Smooth muscle cell (in vitro differentiated cells): ENCODE data around the gene PTPN4. TPM values are rescaled to one million over a fixed set of nuclear protein-coding genes. Genes with fewer than 3 reads are reported as not detected.

Experiments used
- DNase-seq: peaks from one replicate; lab custom pipeline; 2025; ENCODE audit not compliant: unreplicated experiment; lab: John Stamatoyannopoulos, UW
- H2AFZ ChIP-seq: fragments of 200-600 bp; sonication (generic); 2 replicates; pipeline ENCODE4 v1.6.0; 2016; ENCODE audit warnings: antibody characterized with exemption, low read depth, mild to moderate bottlenecking
- H3F3A ChIP-seq: fragments of 200-600 bp; sonication (generic); 2 replicates; pipeline ENCODE4 v1.6.0; 2017; ENCODE audit warnings: antibody characterized with exemption, low read depth
- H3K27ac ChIP-seq: fragments of 200-600 bp; sonication (generic); 2 replicates; pipeline ENCODE4 v1.5.1; 2016; ENCODE audit warnings: low read depth, mild to moderate bottlenecking
- H3K27me3 ChIP-seq: fragments of 200-600 bp; sonication (generic); 2 replicates; pipeline ENCODE4 v1.6.1; 2016; ENCODE audit warnings: low read depth, mild to moderate bottlenecking
- H3K36me3 ChIP-seq: fragments of 200-600 bp; sonication (generic); 2 replicates; pipeline ENCODE4 v1.5.1; 2016; ENCODE audit warnings: low read depth
- H3K4me1 ChIP-seq: fragments of 200-600 bp; sonication (generic); 2 replicates; pipeline ENCODE4 v1.5.1; 2016; ENCODE audit warnings: low read depth
- H3K4me2 ChIP-seq: fragments of 200-600 bp; sonication (generic); 2 replicates; pipeline ENCODE4 v1.6.0; 2016; ENCODE audit warnings: mild to moderate bottlenecking
- H3K4me3 ChIP-seq: fragments of 200-600 bp; sonication (generic); 2 replicates; pipeline ENCODE4 v1.5.1; 2016; ENCODE audit warnings: mild to moderate bottlenecking
- H3K79me2 ChIP-seq: fragments of 200-600 bp; sonication (generic); 2 replicates; pipeline ENCODE4 v1.6.0; 2016; ENCODE audit warnings: low read depth, mild to moderate bottlenecking
- H3K9ac ChIP-seq: fragments of 200-600 bp; sonication (generic); 2 replicates; pipeline ENCODE4 v1.6.0; 2016; ENCODE audit warnings: low read depth
- H3K9me3 ChIP-seq: fragments of 200-600 bp; sonication (generic); replicated peaks from 2 replicates; pipeline ENCODE4 v1.5.1; 2016; ENCODE audit warnings: low read depth
- H4K20me1 ChIP-seq: fragments of 200-600 bp; sonication (generic); 2 replicates; pipeline ENCODE4 v1.6.0; 2016; ENCODE audit warnings: low read depth
- CTCF ChIP-seq: fragments of 200-600 bp; sonication (generic); IDR thresholded peaks from 2 replicates; pipeline ENCODE4 v1.5.1; 2017; ENCODE audit warnings: borderline replicate concordance, mild to moderate bottlenecking, antibody characterized with exemption; ENCODE audit not compliant: insufficient read depth, poor library complexity, severe bottlenecking
- WGBS: methylation state at CpG from one replicate; pipeline ENCODE4 v1.1.7; 2016; ENCODE audit warnings: low lambda C conversion rate; 5-methylcytosine and 5-hydroxymethylcytosine counted together
- polyA plus RNA-seq: library from polyadenylated mRNA; unstranded; fragments of >200 nt; fragmentation: Nextera tagmentation; extraction: Ambion mirVana; gene quantifications from 2 replicates; pipeline ENCODE4 v1.2.1, GENCODE V29; 2016
- total RNA-seq: library from RNA; depleted of rRNA; stranded (reverse); fragments of >200 nt; gene quantifications from 2 replicates; pipeline ENCODE4 v1.2.3, GENCODE V29; 2014

Gene PTPN4
- total and polyA plus RNA-seq, 2 experiments from 2014 or later = 9.7 to 26.2 TPM

- Histone ChIP-seq H3K4me1 (peaks cover 7% of the 10 kb centered on the region), H3K36me3 (no peaks in the 10 kb centered on the region), H3F3A (no peaks in the 10 kb centered on the region), H2AFZ (no peak overlapping the region), H3K27ac (no peak overlapping the region), H3K9ac (no peak overlapping the region), H3K27me3 (no peaks in the 10 kb centered on the region), H3K4me3 (no peak overlapping the region), H4K20me1 (peaks cover 4% of the 10 kb centered on the region), H3K9me3 (no peaks in the 10 kb centered on the region), H3K79me2 (no peaks in the 10 kb centered on the region), H3K4me2 (no peak overlapping the region)
- TF ChIP-seq CTCF = no peak
- WGBS = 30% methylated on average over 4 of the region's 4 CpGs
- DNase-seq = no peak
Observed at GRCh38 chr2:119873350-119874315, 113.9 kb downstream of the PTPN4 start.

- no peaks in the 10 kb centered on the region for H4K20me1 ChIP-seq
- H3K79me2 ChIP-seq = no peaks in the 10 kb centered on the region
- DNase-seq = no peak
- no peak overlapping the region for H3K27ac ChIP-seq
- H3K4me2 ChIP-seq = no peak overlapping the region
- H2AFZ ChIP-seq = no peak overlapping the region
- H3K4me1 ChIP-seq = no peaks in the 10 kb centered on the region
- H3K9me3 ChIP-seq = no peaks in the 10 kb centered on the region
- H3K27me3 ChIP-seq = no peaks in the 10 kb centered on the region
- no peaks in the 10 kb centered on the region for H3F3A ChIP-seq
- H3K4me3 ChIP-seq = no peak overlapping the region
- H3K36me3 ChIP-seq = no peaks in the 10 kb centered on the region
- no peak for TF ChIP-seq CTCF
- H3K9ac ChIP-seq = no peak overlapping the region
Observed at GRCh38 chr2:119879502-119879901, 119.8 kb downstream of the PTPN4 start.

- H3F3A ChIP-seq = no peaks in the 10 kb centered on the region
- peaks cover 3% of the 10 kb centered on the region for H3K9me3 ChIP-seq
- no peak overlapping the region for H3K4me3 ChIP-seq
- H3K4me2 ChIP-seq = no peak overlapping the region
- no peak overlapping the region for H3K27ac ChIP-seq
- no peak overlapping the region for H2AFZ ChIP-seq
- H4K20me1 ChIP-seq = no peaks in the 10 kb centered on the region
- no peaks in the 10 kb centered on the region for H3K27me3 ChIP-seq
- H3K9ac ChIP-seq = no peak overlapping the region
- no peak for TF ChIP-seq CTCF
- no peaks in the 10 kb centered on the region for H3K79me2 ChIP-seq
- no peaks in the 10 kb centered on the region for H3K4me1 ChIP-seq
- peaks cover 11% of the 10 kb centered on the region for H3K36me3 ChIP-seq
- DNase-seq = no peak
- 91% methylated on average over 2 of the region's 2 CpGs for WGBS
Observed at GRCh38 chr2:119888680-119889079, 129.0 kb downstream of the PTPN4 start.
